Measurements from ENCODE around the gene SDSL.

SDSL gene

GRCh38 chr12:113401066-113402000 is 20.8 kb upstream of the SDSL start:
- DNase-seq (ENCODE audit: extremely low read depth, insufficient read length), result no peak
- Histone ChIP-seq H3K4me3 (replicated peaks; ENCODE audit: low read depth, low read length) (no peak overlapping the region), H3K36me3 (ENCODE audit: control insufficient read depth, insufficient read depth, low read length) (no peaks in the 10 kb centered on the region), H3K27me3 (replicated peaks; ENCODE audit: control insufficient read depth, insufficient read depth, low read length) (no peaks in the 10 kb centered on the region)
- no peak for TF ChIP-seq CTCF (IDR thresholded peaks at IDR 0.05; ENCODE audit: insufficient read depth, low read length, poor library complexity, severe bottlenecking)

- no peak for DNase-seq (ENCODE audit: extremely low read depth, insufficient read length)
- TF ChIP-seq CTCF (IDR thresholded peaks at IDR 0.05; ENCODE audit: insufficient read depth, low read length, poor library complexity, severe bottlenecking), result no peak
- no peaks in the 10 kb centered on the region for H3K27me3 ChIP-seq (replicated peaks; ENCODE audit: control insufficient read depth, insufficient read depth, low read length)
- no peak overlapping the region for H3K4me3 ChIP-seq (replicated peaks; ENCODE audit: low read depth, low read length)
- H3K36me3 ChIP-seq (ENCODE audit: control insufficient read depth, insufficient read depth, low read length), result no peaks in the 10 kb centered on the region
These were observed 19.5 kb upstream of the SDSL start for GRCh38 chr12:113402586-113403260.

GRCh38 chr12:113403435-113404415 is 18.5 kb upstream of the SDSL start, which contains the start of gene SDS:
Gene SDS (minus strand): TSS chr12:113403887. CDS start chr12:113399708, 4,179 bp downstream.
- H3K36me3 ChIP-seq (ENCODE audit: control insufficient read depth, insufficient read depth, low read length), result no peaks in the 10 kb centered on the region
- no peaks in the 10 kb centered on the region for H3K27me3 ChIP-seq (replicated peaks; ENCODE audit: control insufficient read depth, insufficient read depth, low read length)
- no peak for DNase-seq (ENCODE audit: extremely low read depth, insufficient read length)
- no peak within 1 kb of the TSS for H3K4me3 ChIP-seq (replicated peaks; ENCODE audit: low read depth, low read length)
- no peak for TF ChIP-seq CTCF (IDR thresholded peaks at IDR 0.05; ENCODE audit: insufficient read depth, low read length, poor library complexity, severe bottlenecking)

GRCh38 chr12:113405694-113406093 is 16.5 kb upstream of the SDSL start:
- H3K4me3 ChIP-seq (replicated peaks; ENCODE audit: low read depth, low read length), result no peak overlapping the region
- H3K27me3 ChIP-seq (replicated peaks; ENCODE audit: control insufficient read depth, insufficient read depth, low read length), result no peaks in the 10 kb centered on the region
- no peaks in the 10 kb centered on the region for H3K36me3 ChIP-seq (ENCODE audit: control insufficient read depth, insufficient read depth, low read length)
- no peak for DNase-seq (ENCODE audit: extremely low read depth, insufficient read length)
- TF ChIP-seq CTCF (IDR thresholded peaks at IDR 0.05; ENCODE audit: insufficient read depth, low read length, poor library complexity, severe bottlenecking), result no peak

- no peak for TF ChIP-seq CTCF (IDR thresholded peaks at IDR 0.05; ENCODE audit: insufficient read depth, low read length, poor library complexity, severe bottlenecking)
- Histone ChIP-seq H3K36me3 (ENCODE audit: control insufficient read depth, insufficient read depth, low read length) (no peaks in the 10 kb centered on the region), H3K4me3 (replicated peaks; ENCODE audit: low read depth, low read length) (no peak overlapping the region), H3K27me3 (replicated peaks; ENCODE audit: control insufficient read depth, insufficient read depth, low read length) (no peaks in the 10 kb centered on the region; the same call in 1 of the 2 replicates)
- no peak for DNase-seq (ENCODE audit: extremely low read depth, insufficient read length)
These were observed 14.1 kb upstream of the SDSL start for GRCh38 chr12:113407931-113408600.
